GM13977 (cell line): ENCODE measurements around the gene MMADHC.

Source experiments
- DNase-seq: peaks from one replicate; pipeline ENCODE4 v3.0.0; 2012; ENCODE audit warnings: low spot score
- CTCF ChIP-seq: IDR thresholded peaks from 2 replicates; pipeline ENCODE4 v1.5.1; 2012; ENCODE audit warnings: mild to moderate bottlenecking, control low read depth; ENCODE audit not compliant: insufficient read depth; ENCODE audit errors: extremely low read depth, missing control alignments
- in situ Hi-C: fragments of 300-500 bp; cut with MboI; formaldehyde crosslinking; loops from one replicate; pipeline ENCODE4 v1.12.0; 2022; ENCODE audit warnings: low sequenced_read_pairs, low pct_unique_long_range_greater_than_20kb, mixed read lengths, inconsistent platforms; ENCODE audit not compliant: unreplicated experiment

The MMADHC gene

GRCh38 chr2:149528983-149529382, 58.6 kb downstream of the MMADHC start:
- DNase-seq: no peak
- no peak for TF ChIP-seq CTCF
- in situ Hi-C loops: no loop called here

GRCh38 chr2:149527998-149528755, 59.4 kb downstream of the MMADHC start:
- no peak for DNase-seq
- in situ Hi-C loops: no loop called here
- TF ChIP-seq CTCF: no peak

GRCh38 chr2:149526689-149527088, 60.9 kb downstream of the MMADHC start:
- TF ChIP-seq CTCF: no peak
- in situ Hi-C loops: no loop called here
- no peak for DNase-seq

- DNase-seq: no peak
- in situ Hi-C loops: no loop called here
- TF ChIP-seq CTCF: no peak
Observed at GRCh38 chr2:149525323-149525722, 62.3 kb downstream of the MMADHC start.
